Measurements from ENCODE around the gene PRPH2.
"Not testable (repeated sequence)": the region's sequence is repeated elsewhere in the genome, so short reads cannot be mapped to it uniquely, and the experiment has no call there.

PRPH2 gene

GRCh38 chr6:42742116-42742894 lies 19.9 kb upstream of the PRPH2 start:
- H3K27ac ChIP-seq, result no peak overlapping the region
- TF ChIP-seq ZFX (IDR thresholded peaks at IDR 0.05; ENCODE audit: borderline replicate concordance) (no peak), CTCF (IDR thresholded peaks at IDR 0.05) (no peak)

- TF ChIP-seq ZFX (IDR thresholded peaks at IDR 0.05; ENCODE audit: borderline replicate concordance), result no peak
- TF ChIP-seq CTCF (IDR thresholded peaks at IDR 0.05), result no peak
- no peak overlapping the region for H3K27ac ChIP-seq
Observed at GRCh38 chr6:42740725-42741124, 18.3 kb upstream of the PRPH2 start.

GRCh38 chr6:42735976-42736375 lies 13.6 kb upstream of the PRPH2 start:
- H3K27ac ChIP-seq, result no peak overlapping the region
- TF ChIP-seq ZFX (IDR thresholded peaks at IDR 0.05; ENCODE audit: borderline replicate concordance) (no peak), CTCF (IDR thresholded peaks at IDR 0.05) (no peak)

GRCh38 chr6:42733867-42734481 lies 11.6 kb upstream of the PRPH2 start:
- H3K27ac ChIP-seq, result not testable (repeated sequence)

GRCh38 chr6:42729731-42730130 lies 7.3 kb upstream of the PRPH2 start:
- H3K27ac ChIP-seq, result no peak overlapping the region
- TF ChIP-seq ZFX (IDR thresholded peaks at IDR 0.05; ENCODE audit: borderline replicate concordance), result no peak
- TF ChIP-seq CTCF (IDR thresholded peaks at IDR 0.05), result no peak

GRCh38 chr6:42727627-42728026 lies 5.2 kb upstream of the PRPH2 start:
- H3K27ac ChIP-seq, result no peak overlapping the region
- no peak for TF ChIP-seq CTCF (IDR thresholded peaks at IDR 0.05)
- TF ChIP-seq ZFX (IDR thresholded peaks at IDR 0.05; ENCODE audit: borderline replicate concordance), result no peak

GRCh38 chr6:42727087-42727611 lies 4.8 kb upstream of the PRPH2 start:
- no peak overlapping the region for H3K27ac ChIP-seq
- TF ChIP-seq CTCF (IDR thresholded peaks at IDR 0.05), result no peak
- no peak for TF ChIP-seq ZFX (IDR thresholded peaks at IDR 0.05; ENCODE audit: borderline replicate concordance)
